ENCODE data around the gene MKI67. TPM values are rescaled to one million over a fixed set of nuclear protein-coding genes. Genes with fewer than 3 reads are reported as not detected.

The MKI67 gene
- total and polyA plus RNA-seq, 9 of the 15 experiments (the other 6 are each of a cell fraction or from before 2014, with no cell fraction given): 11.8 to 86.5 (median 36.0) TPM

- H3K4me1 ChIP-seq (replicated peaks in 1 of 2; ENCODE audit: control insufficient read depth in 2 of 2, insufficient read depth in 2 of 2, low read length in 2 of 2): peaks cover 0 to 3% of the 10 kb centered on the region in 2 experiments; a peak in 2 of 5 replicates
- WGBS (ENCODE audit: insufficient coverage, low coverage, missing lambda C conversion rate): 10% methylated on average over 14 of the region's 14 CpGs
- ChIA-PET CTCF (ENCODE audit: low intra/inter-chr PET ratio) (no interaction called here), POLR2A (interaction anchor here (0.6 kb wide), 1 partner anchor 160 kb away, joined by 5 read pairs; no protein-coding TSS in a partner anchor)
- no peaks in the 10 kb centered on the region for H3K9me3 ChIP-seq (replicated peaks; ENCODE audit: control insufficient read depth, insufficient read depth, low read depth, low read length)
- H3K36me3 ChIP-seq (ENCODE audit: control insufficient read depth, insufficient read depth, low read length): no peaks in the 10 kb centered on the region
- H4K20me1 ChIP-seq (replicated peaks; ENCODE audit: control insufficient read depth, insufficient read depth, low read length): no peaks in the 10 kb centered on the region
- intact Hi-C loops (cut with micrococcal nuclease): loop anchor here (10.0 kb wide), 1 partner anchor 47 kb away; no protein-coding TSS in a partner anchor
- peaks cover 0 to 7% of the 10 kb centered on the region in 2 experiments; a peak in 2 of 5 replicates for H3K27me3 ChIP-seq (ENCODE audit: control insufficient read depth in 2 of 2, insufficient read depth in 2 of 2, low read length in 2 of 2)
- BruUV-seq (replicated peaks): no TSS peak
- ATAC-seq (no peak), FAIRE-seq (no peak), DNase-seq (ENCODE audit: extremely low read depth in 1 of 4, low spot score in 3 of 4) (no peak)
- TF ChIP-seq BRCA1 (IDR thresholded peaks at IDR 0.05) (no peak), BRCA1 (CRISPR knock-in tag; IDR thresholded peaks at IDR 0.05) (no peak), CBX1 (IDR thresholded peaks at IDR 0.05; ENCODE audit: low read depth) (no peak), TEAD4 (IDR thresholded peaks at IDR 0.05; ENCODE audit: low read length) (no peak), TEAD4 (CRISPR knock-in tag; IDR thresholded peaks at IDR 0.05; ENCODE audit: borderline replicate concordance) (no peak)
- H3K4me2 ChIP-seq (ENCODE audit: insufficient read depth, low read length): no peak overlapping the region
- H3K27ac ChIP-seq (ENCODE audit: extremely low read depth, low read depth, low read length): no peak overlapping the region
- H3K9me1 ChIP-seq (ENCODE audit: control insufficient read depth, insufficient read depth, low read length): no peaks in the 10 kb centered on the region
- in situ Hi-C loops (cut with MboI): no loop called here
- H3K9ac ChIP-seq (ENCODE audit: insufficient read depth in 1 of 2, low read depth in 2 of 2, low read length in 2 of 2): no peak overlapping the region
- H2AFZ ChIP-seq (ENCODE audit: low read depth, low read length): no peak overlapping the region
- no peaks in the 10 kb centered on the region for H3K79me2 ChIP-seq (ENCODE audit: control insufficient read depth, insufficient read depth, low read length)
- no peak overlapping the region for H3K4me3 ChIP-seq
These were observed 64.6 kb downstream of the MKI67 start for GRCh38 chr10:128061306-128062300.

Data from K562 (cell line).